Neuronal stem cell (in vitro differentiated cells): ENCODE data around the gene TECPR2.
A peak's percentile ranks its signal among the peaks of the same experiment; 100 is the strongest.

Experiments used
- DNase-seq: peaks from one replicate; pipeline ENCODE4 v3.0.0-alpha.2; 2013; ENCODE audit warnings: low spot score
- H2AFZ ChIP-seq: one replicate; pipeline ENCODE4 v1.6.1; 2013; ENCODE audit warnings: mild to moderate bottlenecking, low read length, inconsistent platforms
- H2AK5ac ChIP-seq: 2 replicates; pipeline ENCODE4 v1.6.1; 2013; ENCODE audit warnings: low read depth, mild to moderate bottlenecking, inconsistent platforms, low read length, moderate library complexity, mixed read lengths
- H2BK120ac ChIP-seq: 2 replicates; pipeline ENCODE4 v1.6.1; 2013; ENCODE audit warnings: low read depth, mild to moderate bottlenecking, inconsistent platforms, low read length, moderate library complexity, mixed read lengths
- H2BK12ac ChIP-seq: one replicate; pipeline ENCODE4 v1.6.1; 2013; ENCODE audit warnings: low read length, inconsistent platforms
- H2BK15ac ChIP-seq: 2 replicates; pipeline ENCODE4 v1.6.1; 2013; ENCODE audit warnings: mild to moderate bottlenecking, low read length, inconsistent platforms, mixed read lengths
- H2BK5ac ChIP-seq: one replicate; pipeline ENCODE4 v1.6.1; 2013; ENCODE audit warnings: inconsistent platforms, mild to moderate bottlenecking, low read length, moderate library complexity
- H3K14ac ChIP-seq: one replicate; pipeline ENCODE4 v1.6.1; 2013; ENCODE audit warnings: low read length, inconsistent platforms
- H3K18ac ChIP-seq: 2 replicates; pipeline ENCODE4 v1.6.1; 2013; ENCODE audit warnings: low read length, inconsistent platforms
- H3K23ac ChIP-seq: 2 replicates; pipeline ENCODE4 v1.6.1; 2013; ENCODE audit warnings: low read depth, mild to moderate bottlenecking, mixed read lengths, low read length, inconsistent platforms; ENCODE audit not compliant: poor library complexity
- H3K27ac ChIP-seq: replicated peaks from 3 replicates; pipeline ENCODE4 v1.5.1; 2013; ENCODE audit warnings: low read length, inconsistent platforms
- H3K27me3 ChIP-seq, 3 experiments: 2 replicates each; pipeline ENCODE4 v1.6.1; 2013; ENCODE audit warnings: low read length in 3 of 3, mild to moderate bottlenecking in 2 of 3, inconsistent platforms in 1 of 3, low read depth in 1 of 3, mixed read lengths in 1 of 3, moderate library complexity in 1 of 3; ENCODE audit not compliant: control insufficient read depth in 3 of 3, insufficient read depth in 3 of 3
- H3K36me3 ChIP-seq, 2 donors: replicated peaks in 1 of 2; 2 replicates each; pipeline ENCODE4 v1.6.1; 2013; ENCODE audit warnings: low read length in 2 of 2; ENCODE audit not compliant: control insufficient read depth in 2 of 2, insufficient read depth in 2 of 2
- H3K4ac ChIP-seq: 2 replicates; pipeline ENCODE4 v1.6.1; 2013; ENCODE audit warnings: inconsistent platforms, mild to moderate bottlenecking, low read length, moderate library complexity
- H3K4me1 ChIP-seq, 2 donors: 1 replicate in 1 of 2; 2 replicates in 1 of 2; pipeline ENCODE4 v1.6.1; 2013; ENCODE audit warnings: low read length in 2 of 2, low read depth in 1 of 2; ENCODE audit not compliant: control insufficient read depth in 2 of 2, insufficient read depth in 1 of 2
- H3K4me2 ChIP-seq: one replicate; pipeline ENCODE4 v1.6.1; 2013; ENCODE audit warnings: mild to moderate bottlenecking, low read length, inconsistent platforms; ENCODE audit not compliant: insufficient read depth, poor library complexity, severe bottlenecking
- H3K4me3 ChIP-seq, 2 donors: 2 replicates each; pipeline ENCODE4 v1.5.1; 2013; ENCODE audit warnings: low read length in 2 of 2, mild to moderate bottlenecking in 2 of 2, inconsistent platforms in 1 of 2, moderate library complexity in 1 of 2
- H3K79me1 ChIP-seq: one replicate; pipeline ENCODE4 v1.6.1; 2013; ENCODE audit warnings: low read depth, mild to moderate bottlenecking, inconsistent platforms, low read length, moderate library complexity
- H3K9ac ChIP-seq: one replicate; pipeline ENCODE4 v1.6.1; 2013; ENCODE audit warnings: mild to moderate bottlenecking, low read depth, low read length, inconsistent platforms; ENCODE audit not compliant: poor library complexity
- H3K9me3 ChIP-seq, 2 donors: replicated peaks in 1 of 2; 2 replicates each; pipeline versions ENCODE3 to v1.6.1; 2013; ENCODE audit warnings: low read length in 2 of 2, mild to moderate bottlenecking in 2 of 2, inconsistent platforms in 1 of 2, low read depth in 1 of 2, mixed read lengths in 1 of 2, moderate library complexity in 1 of 2; ENCODE audit not compliant: control insufficient read depth in 2 of 2, insufficient read depth in 1 of 2
- H4K8ac ChIP-seq: one replicate; pipeline ENCODE4 v1.6.1; 2013; ENCODE audit warnings: low read depth, mild to moderate bottlenecking, inconsistent platforms, low read length, moderate library complexity
- H4K91ac ChIP-seq: one replicate; pipeline ENCODE4 v1.6.1; 2013; ENCODE audit warnings: low read length, low read depth, mild to moderate bottlenecking, inconsistent platforms; ENCODE audit not compliant: poor library complexity
- WGBS, 2 donors: extraction: QIAGEN DNeasy Blood & Tissue Kit; methylation state at CpG; one replicate each; pipeline ENCODE4 v1.1.7; 2013; ENCODE audit warnings: missing lambda C conversion rate in 2 of 2, mixed read lengths in 1 of 2; ENCODE audit not compliant: insufficient read length in 2 of 2, insufficient replicate concordance in 1 of 2; ENCODE audit errors: extremely low coverage in 2 of 2; 5-methylcytosine and 5-hydroxymethylcytosine counted together

TECPR2 gene

DNA sequence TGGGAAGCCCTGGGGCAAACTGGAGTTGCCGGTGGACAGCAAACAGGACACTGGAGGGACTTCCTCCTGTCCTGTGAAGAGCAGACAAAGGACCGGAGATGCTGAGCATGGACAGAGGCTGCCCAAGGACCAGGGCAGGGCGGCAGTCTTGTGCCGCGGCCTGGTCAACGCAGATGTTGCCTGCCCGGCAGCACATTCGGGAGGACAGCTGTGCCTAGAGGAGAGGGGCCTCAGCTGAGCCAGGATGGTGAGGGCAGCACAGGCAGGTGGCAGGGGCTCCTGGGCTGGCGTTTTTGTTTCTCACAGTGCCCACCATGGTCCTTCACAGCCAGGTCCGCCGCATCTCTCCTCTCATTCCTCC lies 133.6 kb downstream of the TECPR2 start:
- no peak overlapping the region for H3K27ac ChIP-seq
- H3K4me3 ChIP-seq = no peak overlapping the region
- H3K9ac ChIP-seq = no peak overlapping the region
- no peak for DNase-seq
- H3K4ac ChIP-seq = no peak overlapping the region
- no peaks in the 10 kb centered on the region for H3K27me3 ChIP-seq
- H2BK12ac ChIP-seq = no peak overlapping the region
- no peak overlapping the region for H4K8ac ChIP-seq
- no peak overlapping the region for H2BK15ac ChIP-seq
- no peak overlapping the region for H4K91ac ChIP-seq
- WGBS, 2 donors = no CpG with 5 or more reads among the region's 11 CpGs
- H3K9me3 ChIP-seq = no peaks in the 10 kb centered on the region
- H3K18ac ChIP-seq = no peak overlapping the region
- H3K4me2 ChIP-seq = no peak overlapping the region
- H2AK5ac ChIP-seq = no peak overlapping the region
- peaks cover 6% of the 10 kb centered on the region for H3K79me1 ChIP-seq
- H3K36me3 ChIP-seq = peaks cover 15 to 32% of the 10 kb centered on the region in 2 donors
- no peak overlapping the region for H2BK5ac ChIP-seq
- H2AFZ ChIP-seq = no peak overlapping the region
- peak overlapping the region; percentile 85 for H3K23ac ChIP-seq
- H2BK120ac ChIP-seq = no peak overlapping the region
- peak overlapping the region; percentile 47 for H3K14ac ChIP-seq
- H3K4me1 ChIP-seq = no peaks in the 10 kb centered on the region

DNA sequence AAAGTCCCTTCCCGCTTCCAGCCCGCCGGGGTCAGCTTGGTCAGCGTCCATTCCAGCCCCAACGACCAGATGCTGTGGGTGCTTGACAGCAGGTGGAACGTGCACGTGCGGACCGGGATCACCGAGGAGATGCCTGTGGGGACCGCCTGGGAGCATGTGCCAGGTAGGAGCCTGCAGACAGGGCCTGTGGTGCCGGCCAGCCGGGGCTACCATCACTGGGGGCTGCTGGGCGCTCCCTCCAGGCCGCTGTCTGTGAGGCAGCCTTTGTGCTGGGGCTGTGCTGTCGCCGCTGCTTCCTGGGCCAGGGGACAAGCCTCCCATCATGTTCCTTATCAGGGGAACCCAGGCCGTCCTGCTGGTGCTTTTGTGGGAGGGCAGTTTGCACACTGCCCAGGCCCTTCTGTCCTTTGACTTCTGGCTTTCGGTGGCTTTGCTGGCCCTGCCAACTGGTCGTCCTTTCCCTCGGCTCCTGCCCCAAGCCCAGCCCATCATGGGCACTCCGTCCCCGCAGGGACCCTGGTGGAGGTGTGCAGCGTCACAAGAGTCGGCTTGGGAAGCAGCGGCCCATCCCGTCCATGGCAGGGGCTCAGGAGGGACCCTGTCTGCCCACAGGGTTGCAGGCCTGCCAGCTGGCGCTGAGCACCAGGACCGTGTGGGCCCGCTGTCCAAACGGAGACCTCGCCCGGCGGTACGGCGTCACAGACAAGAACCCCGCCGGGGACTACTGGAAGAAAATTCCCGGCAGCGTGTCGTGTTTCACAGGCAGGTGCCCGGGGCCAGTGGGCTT lies 134.4 kb downstream of the TECPR2 start:
- Histone ChIP-seq H3K4me3 (no peak overlapping the region), H3K27ac (no peak overlapping the region), H2AFZ (no peak overlapping the region), H4K91ac (no peak overlapping the region), H4K8ac (no peak overlapping the region), H3K79me1 (peaks cover 6% of the 10 kb centered on the region), H3K4me1 (no peaks in the 10 kb centered on the region), H2BK15ac (no peak overlapping the region), H2BK12ac (peak overlapping the region; percentile 58), H3K9ac (peak overlapping the region; percentile 70), H2BK120ac (no peak overlapping the region), H3K9me3 (no peaks in the 10 kb centered on the region), H3K4ac (peak overlapping the region; percentile 66), H3K23ac (peak overlapping the region; percentile 43), H3K36me3 (peaks cover 15 to 32% of the 10 kb centered on the region in 2 donors), H3K4me2 (no peak overlapping the region), H2BK5ac (peak overlapping the region; percentile 82), H2AK5ac (no peak overlapping the region), H3K14ac (peak overlapping the region; percentile 47), H3K27me3 (no peaks in the 10 kb centered on the region), H3K18ac (no peak overlapping the region)
- WGBS, 2 donors = no CpG with 5 or more reads among the region's 42 CpGs
- DNase-seq = no peak

GRCh38 chr14:102497998-102498677 lies 135.4 kb downstream of the TECPR2 start:
- peak overlapping the region; percentile 65 for H3K23ac ChIP-seq
- H3K79me1 ChIP-seq = peaks cover 3% of the 10 kb centered on the region
- H2BK15ac ChIP-seq = no peak overlapping the region
- H3K14ac ChIP-seq = peak overlapping the region; percentile 56
- no CpG with 5 or more reads among the region's 30 CpGs for WGBS, 2 donors
- peak overlapping the region; percentile 82 for H2BK5ac ChIP-seq
- H3K27me3 ChIP-seq = no peaks in the 10 kb centered on the region
- H3K27ac ChIP-seq = no peak overlapping the region
- H4K8ac ChIP-seq = peak overlapping the region; percentile 17
- DNase-seq = no peak
- no peak overlapping the region for H2AFZ ChIP-seq
- no peak overlapping the region for H3K4me3 ChIP-seq
- no peaks in the 10 kb centered on the region for H3K9me3 ChIP-seq
- no peak overlapping the region for H2AK5ac ChIP-seq
- H3K18ac ChIP-seq = peak overlapping the region; percentile 17
- H2BK120ac ChIP-seq = no peak overlapping the region
- H4K91ac ChIP-seq = no peak overlapping the region
- H3K4me1 ChIP-seq = no peaks in the 10 kb centered on the region
- H3K9ac ChIP-seq = no peak overlapping the region
- H3K4me2 ChIP-seq = no peak overlapping the region
- H2BK12ac ChIP-seq = no peak overlapping the region
- H3K4ac ChIP-seq = no peak overlapping the region
- peaks cover 15 to 32% of the 10 kb centered on the region in 2 donors for H3K36me3 ChIP-seq

- Histone ChIP-seq H4K91ac (no peak overlapping the region), H2BK12ac (peak overlapping the region; percentile 94), H3K27ac (no peak overlapping the region), H2BK15ac (no peak overlapping the region), H3K18ac (no peak overlapping the region), H3K9ac (peak overlapping the region; percentile 86), H2AK5ac (no peak overlapping the region), H3K36me3 (peaks cover 17 to 32% of the 10 kb centered on the region in 2 donors), H3K9me3 (no peaks in the 10 kb centered on the region), H2AFZ (no peak overlapping the region), H3K4me1 (no peaks in the 10 kb centered on the region), H2BK5ac (no peak overlapping the region), H3K4me3 (peak overlapping the region in 1 of 2 donors; percentile 72), H3K4ac (no peak overlapping the region), H3K79me1 (peaks cover 3% of the 10 kb centered on the region), H4K8ac (peak overlapping the region; percentile 65), H3K23ac (peak overlapping the region; percentile 89), H3K4me2 (no peak overlapping the region), H2BK120ac (no peak overlapping the region), H3K14ac (peak overlapping the region; percentile 82), H3K27me3 (no peaks in the 10 kb centered on the region)
- DNase-seq = no peak
- 100% methylated on average over 6 of the region's 21 CpGs; no CpG with 5 or more reads in 1 of the 2 donors for WGBS, 2 donors
Observed at GRCh38 chr14:102498678-102499265, 136.0 kb downstream of the TECPR2 start.
